CD4-positive, alpha-beta T cell treated with Interleukin-4 for 1 hour (primary cell): ENCODE results near the gene BCAN.

Experiments
- DNase-seq, 2 donors: peaks; one replicate each; pipeline ENCODE4 v3.0.0-alpha.2; 2020 to 2022

Gene BCAN

DNA sequence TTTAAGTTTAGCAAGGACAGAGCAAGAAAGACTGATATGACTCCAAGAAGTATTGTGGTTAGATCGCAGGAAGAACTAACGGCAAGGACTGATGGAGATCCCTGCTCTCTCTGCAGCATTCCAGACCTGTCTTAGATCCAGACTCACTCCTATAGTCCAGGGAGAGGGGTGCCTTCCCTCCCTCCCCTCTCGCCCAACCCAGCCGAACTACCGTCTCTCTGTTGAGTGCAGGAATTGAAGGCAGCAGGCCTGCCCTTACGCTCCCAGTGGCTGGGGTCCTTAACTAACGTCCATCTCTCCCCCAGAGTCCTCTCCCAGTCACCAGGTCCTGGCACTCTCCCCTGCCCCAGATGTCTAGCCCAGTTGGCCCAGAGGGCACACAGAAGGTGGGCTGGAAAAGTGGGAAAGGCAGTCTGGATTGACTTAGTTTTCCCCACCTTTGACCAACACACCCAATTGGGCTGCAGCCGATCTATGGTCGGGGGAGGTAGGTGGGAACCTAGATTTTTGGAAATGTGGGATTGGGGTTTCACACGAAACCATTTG, 62.3 kb downstream of the BCAN start:
- no peak for DNase-seq

GRCh38 chr1:156704930-156705320, 63.0 kb downstream of the BCAN start:
- no peak for DNase-seq

DNA sequence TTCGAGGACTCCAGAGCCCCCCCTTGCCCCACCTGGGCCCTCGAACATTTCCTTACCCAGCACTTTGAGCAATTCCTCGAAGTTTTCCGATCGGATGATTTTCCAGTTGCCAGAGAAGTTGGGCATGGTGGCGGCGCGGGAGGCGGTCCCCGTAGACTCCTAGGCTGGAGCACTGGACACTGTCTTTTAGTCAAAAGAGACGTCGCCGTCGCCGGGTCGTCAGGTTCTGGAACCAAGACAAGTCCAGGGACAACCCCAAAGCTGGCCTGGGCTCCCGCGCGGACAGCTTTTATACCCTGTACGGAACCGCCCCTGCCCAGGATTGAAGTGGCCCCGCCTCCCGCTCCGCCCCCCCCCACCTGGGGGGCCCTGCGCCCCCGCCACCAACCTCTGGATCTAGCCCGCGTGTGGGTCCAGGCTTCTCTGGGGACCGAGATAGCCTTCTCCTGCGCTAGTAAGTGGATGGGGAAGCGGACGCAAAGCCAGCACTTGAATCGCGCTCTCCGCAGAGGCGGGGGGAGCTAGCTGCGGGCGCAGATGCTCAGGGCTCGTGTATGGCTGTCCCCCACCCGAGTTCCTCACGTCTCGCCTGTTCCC, 63.5 kb downstream of the BCAN start, which contains the start of gene CRABP2:
TSS of gene CRABP2 (minus strand) at position 263 of the 597 bp plus-strand sequence. CDS start at position 126, 137 bp downstream.
- DNase-seq: no peak

DNA sequence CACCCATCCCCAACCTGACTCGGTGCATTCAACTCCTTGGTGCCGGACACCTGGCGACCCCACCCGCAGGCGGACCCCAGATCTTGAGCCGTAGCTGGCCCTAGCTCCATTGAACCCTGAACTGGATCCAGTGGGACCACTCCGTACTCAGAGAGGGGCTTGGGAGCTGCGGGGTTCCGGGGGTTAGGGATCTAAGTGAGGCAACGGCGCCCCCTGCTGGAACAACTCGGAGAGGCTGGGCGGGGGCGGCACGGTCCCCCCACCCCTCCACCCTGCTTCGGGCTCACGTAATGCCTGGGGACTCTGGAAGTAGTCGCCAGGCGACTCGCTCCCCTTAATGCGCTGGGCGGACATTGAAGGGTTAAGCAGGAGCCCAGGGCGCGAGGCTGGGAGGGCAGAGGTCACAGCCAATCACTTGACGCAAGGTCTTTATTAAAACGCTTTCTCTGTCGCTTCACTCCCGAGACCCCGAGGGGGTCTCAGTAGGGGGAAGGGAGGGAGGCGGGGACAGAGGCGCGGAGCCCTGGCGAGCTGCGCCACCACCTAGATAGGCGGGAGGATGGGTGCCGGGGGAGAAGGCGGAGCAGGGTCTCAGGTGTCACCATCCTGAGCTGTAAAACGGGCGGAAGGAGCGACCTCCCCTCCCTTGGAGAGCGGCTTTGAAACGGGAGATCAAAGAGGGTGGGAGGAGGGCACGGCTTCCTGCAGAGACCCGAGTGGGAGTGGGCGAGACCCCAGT, 64.2 kb downstream of the BCAN start:
- peak; percentile 65 to 71 for DNase-seq

DNA sequence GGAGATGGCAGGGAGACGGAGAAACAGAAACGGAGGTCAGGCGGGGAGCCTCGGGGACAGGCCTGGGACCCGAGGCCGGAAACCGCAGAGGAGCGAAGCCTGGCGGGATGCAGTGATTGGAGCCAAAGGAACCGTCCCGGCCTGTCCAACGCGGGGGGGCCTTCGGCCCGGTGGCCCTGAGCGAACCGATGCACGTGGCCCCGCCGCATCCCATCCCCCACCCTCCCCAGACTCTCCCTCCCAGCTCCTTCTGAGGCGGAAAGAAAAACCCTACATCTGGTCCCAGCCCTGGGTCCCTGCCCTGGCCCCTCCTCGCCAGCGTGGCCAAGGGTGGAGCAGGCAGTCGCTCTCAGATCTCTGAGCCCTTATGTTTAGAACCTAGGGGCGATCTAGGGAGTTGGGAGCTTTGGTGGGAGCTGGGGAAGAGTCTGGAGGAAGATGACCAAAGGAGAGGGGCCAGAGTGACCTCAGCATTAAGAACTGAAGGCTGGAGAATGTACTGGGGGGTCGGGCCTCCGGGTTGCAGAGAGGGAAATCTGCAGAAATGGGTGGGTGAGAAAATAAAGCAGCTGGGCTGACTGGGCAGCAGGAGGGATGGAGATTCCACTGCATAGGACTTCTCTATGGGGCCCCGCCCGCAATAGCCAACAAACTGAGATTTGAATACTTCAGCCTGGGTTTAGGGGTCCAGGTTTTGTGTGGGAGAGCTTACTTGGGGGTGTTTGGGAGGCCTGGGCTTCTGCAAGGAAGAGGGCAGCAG, 64.9 kb downstream of the BCAN start:
- DNase-seq: no peak

DNA sequence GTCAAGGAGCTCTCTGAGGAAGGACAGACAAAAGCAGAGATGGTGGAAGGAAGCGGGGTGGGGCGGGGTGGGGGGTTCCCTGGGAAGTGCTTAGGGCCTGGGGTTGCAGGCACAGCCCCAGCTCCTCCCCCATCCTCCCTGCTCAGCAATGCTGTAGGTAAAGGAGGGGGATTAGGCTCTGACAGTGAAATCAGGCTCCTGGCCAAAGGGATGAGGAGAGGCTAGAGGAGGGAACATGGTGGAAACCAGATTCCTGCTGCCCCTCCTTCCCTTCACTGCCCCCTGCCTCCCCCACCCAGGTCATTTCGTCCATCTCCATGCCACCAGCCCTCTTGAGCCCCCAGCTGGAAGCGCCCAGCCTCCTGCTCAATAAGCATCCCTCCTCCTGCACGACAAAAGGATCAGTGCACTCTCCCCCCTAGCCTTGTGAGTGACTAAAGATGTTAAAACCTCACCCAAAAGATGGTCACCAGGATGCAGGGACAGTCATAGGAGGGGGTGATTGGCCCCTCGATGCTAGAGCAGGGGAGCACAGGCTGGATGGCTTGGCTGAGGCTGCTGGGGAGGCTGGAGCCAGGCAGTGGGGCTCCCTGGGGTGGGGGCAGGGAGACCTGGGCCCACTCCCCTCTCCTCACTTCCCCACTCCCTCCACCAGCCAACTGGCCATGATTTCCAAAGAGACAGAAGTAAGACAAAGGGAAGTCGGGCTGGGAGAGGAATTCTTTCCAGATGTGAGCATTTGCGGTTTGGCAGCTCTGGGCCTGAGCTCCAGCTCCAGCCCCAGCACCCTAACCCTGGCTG, 65.7 kb downstream of the BCAN start:
- no peak for DNase-seq

- no peak for DNase-seq
Observed at GRCh38 chr1:156708218-156708661, 66.3 kb downstream of the BCAN start.

DNA sequence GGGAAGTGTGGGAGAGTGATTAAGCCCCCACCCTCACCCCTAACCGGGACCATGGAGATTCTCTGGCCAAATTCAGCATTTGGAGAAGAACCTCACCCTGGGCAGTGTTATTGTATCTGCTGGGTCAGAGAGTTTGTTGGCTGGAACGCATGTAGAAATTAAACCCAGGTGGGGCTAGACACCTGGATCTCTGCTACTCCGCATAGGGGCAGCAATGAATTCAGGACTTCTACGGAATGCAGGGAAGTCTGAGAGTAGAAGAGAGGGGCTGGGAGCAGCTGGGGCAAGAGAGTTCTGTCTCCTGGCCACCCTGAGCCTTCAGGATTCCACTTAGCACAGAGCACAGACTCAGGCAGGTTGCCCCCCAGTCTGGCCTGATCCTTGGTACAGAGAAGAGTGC, 67.1 kb downstream of the BCAN start:
- DNase-seq: no peak
